Activated CD4-positive, CD25-positive, alpha-beta regulatory T cell (primary cell): ENCODE measurements around the gene RPL22.
"Not testable (repeated sequence)": the region's sequence is repeated elsewhere in the genome, so short reads cannot be mapped to it uniquely, and the experiment has no call there.

Source experiments
- DNase-seq, 4 experiments: peaks; one replicate each; lab custom pipeline; 2025; lab: John Stamatoyannopoulos, UW

RPL22 gene

DNA sequence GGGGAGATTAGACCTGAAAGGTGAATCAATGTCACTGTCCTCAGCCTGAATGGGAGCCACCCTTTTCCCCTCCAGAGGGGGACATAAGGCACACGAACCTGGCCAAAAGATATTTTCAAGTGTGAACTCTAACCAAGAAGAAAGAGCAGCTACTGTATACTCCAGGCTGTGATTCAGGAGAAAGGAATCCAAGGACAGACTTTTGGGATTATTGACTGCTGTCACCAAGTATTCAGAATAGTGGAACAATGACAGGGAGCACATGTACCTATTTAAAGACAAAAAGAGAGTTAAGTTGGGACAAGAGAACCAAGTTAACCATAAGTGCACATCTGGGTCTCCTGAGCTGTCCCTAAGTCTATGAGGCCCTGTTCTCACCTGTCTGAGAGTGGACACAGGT is 34.0 kb upstream of the RPL22 start:
- DNase-seq: no peak

DNA sequence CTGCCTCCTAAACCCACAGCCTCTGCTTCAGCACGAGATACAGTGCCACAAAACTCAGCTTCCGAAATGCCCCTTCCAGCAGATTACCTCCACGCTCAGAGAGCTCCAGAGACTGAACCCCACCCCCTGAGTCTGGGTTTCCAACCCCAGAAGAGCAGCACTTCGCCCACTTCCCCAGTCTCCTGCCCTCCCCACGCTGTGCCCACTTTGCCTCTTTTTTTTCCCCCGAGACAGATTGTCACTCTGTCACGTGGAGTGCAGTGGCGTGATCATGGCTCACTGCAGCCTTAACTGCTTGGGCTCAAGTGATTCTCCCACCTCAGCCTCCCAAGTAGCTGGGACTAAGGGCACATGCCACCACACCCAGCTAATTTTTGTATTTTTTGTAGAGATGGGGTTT is 26.3 kb upstream of the RPL22 start:
- DNase-seq: no peak

- DNase-seq: no peak
These were observed 25.3 kb upstream of the RPL22 start for GRCh38 chr1:6224718-6225117.

DNA sequence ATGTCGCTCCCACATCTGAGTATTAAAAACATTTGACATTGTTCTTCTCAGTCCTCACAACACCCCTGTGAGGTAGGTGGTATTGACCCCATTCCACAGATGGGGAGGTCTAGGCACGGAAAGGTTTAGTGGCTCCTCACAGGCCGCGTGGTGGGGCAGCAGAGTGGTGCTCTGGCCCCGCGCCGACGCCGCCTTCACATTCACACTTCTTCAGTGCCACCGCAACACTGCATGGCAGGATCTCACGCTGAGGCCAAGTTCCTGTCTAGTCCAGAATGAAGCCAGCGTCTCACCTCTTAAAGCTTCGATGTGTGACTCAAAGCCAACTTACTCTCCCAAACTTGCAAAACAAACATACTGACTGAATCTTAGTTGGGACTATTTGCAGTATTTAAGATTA is 24.2 kb upstream of the RPL22 start:
- no peak for DNase-seq

DNA sequence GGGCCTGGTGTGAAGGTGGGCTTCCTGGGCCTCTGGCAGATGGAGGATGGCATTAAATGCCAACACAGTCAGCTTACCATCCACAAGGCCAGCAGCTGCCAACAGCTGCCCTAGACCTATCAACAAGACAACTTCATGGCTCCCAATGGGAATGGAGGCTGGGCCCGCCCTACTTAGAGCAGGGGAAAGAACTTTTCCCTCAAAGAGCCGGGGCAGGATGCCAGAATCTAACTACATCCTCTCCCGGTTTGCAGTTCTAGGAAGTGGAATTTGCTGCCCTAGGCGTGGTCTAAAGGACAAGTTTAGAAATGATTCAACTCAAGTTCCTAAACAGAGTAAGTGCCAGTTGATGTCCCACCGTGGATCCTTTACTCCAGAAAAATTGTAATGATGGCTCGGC is 23.2 kb upstream of the RPL22 start:
- DNase-seq: no peak

- no peak for DNase-seq
These were observed 21.9 kb upstream of the RPL22 start for GRCh38 chr1:6221210-6221784.

GRCh38 chr1:6220236-6220635 is 20.8 kb upstream of the RPL22 start:
- no peak for DNase-seq

- not testable (repeated sequence) for DNase-seq
These were observed 20.2 kb upstream of the RPL22 start for GRCh38 chr1:6219641-6220040.

- DNase-seq: no peak
These were observed 19.2 kb upstream of the RPL22 start for GRCh38 chr1:6218375-6219164.

DNA sequence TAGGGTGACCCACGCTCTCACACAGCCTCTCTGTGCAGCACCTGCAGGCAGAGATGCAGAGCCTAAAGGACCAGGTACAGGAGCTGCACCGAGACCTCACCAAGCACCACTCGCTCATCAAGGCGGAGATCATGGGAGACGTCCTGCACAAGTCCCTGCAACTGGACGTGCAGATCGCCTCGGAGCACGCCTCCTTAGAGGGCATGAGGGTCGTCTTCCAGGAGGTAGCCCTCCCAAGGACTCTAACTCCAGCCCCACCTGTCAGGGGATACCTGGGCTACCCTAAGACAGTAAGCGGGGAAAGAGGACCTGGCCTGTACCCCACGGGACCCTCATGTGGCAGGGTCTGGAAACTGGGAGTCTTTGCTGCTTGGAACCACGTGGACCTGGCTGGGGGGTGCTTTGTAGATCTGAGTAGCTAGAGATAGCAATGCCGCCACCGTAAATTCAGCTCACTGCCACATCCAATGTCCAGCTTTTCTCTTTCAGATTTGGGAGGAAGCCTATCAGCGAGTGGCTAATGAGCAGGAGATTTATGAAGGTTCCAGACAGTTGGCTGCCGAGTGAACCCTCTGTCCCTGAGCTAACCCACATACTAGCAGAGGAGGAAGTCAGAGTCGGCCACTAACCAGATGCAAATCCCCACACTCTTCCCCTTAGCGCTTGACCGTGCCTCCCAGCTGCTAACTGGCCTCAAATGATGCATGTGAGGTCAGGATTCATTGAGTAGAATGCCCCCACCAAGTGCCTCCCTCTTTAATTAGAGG is 13.0 kb upstream of the RPL22 start:
- DNase-seq: no peak

GRCh38 chr1:6211731-6212130 is 12.3 kb upstream of the RPL22 start:
- no peak for DNase-seq

DNA sequence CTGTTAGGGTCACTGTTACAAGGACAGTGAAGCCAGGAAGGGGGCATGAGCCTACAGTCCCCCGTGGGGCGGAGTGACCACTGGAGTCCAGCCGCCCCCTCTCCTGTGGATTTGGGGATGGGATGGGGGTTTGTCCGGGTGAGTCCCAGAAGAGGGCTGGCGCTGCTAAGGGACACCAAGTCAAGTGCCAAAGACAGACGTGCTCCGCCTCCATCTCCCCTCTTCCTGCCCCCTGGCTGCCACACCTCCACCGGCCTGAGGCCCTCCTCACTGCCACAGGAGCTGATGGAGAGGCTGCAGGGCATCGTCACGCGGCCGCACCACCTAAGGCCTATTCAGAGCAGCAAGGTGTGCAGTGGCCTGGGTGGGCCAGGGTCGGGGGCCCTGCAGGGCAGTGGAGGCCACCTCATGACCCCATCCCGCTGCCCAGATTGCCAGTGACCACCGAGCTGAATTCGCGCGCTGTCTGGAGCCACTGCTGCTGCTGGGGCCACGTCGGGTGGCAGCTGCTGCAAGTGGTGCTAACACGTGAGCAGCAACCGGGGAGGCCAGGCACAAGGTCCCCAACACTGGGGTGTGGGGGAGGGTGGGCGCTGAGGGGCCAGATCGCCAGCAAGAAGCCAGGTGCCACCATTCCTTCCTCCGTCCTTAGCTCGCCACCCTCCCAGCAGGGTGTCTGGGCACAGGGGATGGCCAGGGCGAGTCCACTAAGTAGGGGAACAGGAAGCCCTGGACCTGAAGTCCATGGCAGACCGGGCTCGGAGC is 11.4 kb upstream of the RPL22 start:
- no peak for DNase-seq

DNA sequence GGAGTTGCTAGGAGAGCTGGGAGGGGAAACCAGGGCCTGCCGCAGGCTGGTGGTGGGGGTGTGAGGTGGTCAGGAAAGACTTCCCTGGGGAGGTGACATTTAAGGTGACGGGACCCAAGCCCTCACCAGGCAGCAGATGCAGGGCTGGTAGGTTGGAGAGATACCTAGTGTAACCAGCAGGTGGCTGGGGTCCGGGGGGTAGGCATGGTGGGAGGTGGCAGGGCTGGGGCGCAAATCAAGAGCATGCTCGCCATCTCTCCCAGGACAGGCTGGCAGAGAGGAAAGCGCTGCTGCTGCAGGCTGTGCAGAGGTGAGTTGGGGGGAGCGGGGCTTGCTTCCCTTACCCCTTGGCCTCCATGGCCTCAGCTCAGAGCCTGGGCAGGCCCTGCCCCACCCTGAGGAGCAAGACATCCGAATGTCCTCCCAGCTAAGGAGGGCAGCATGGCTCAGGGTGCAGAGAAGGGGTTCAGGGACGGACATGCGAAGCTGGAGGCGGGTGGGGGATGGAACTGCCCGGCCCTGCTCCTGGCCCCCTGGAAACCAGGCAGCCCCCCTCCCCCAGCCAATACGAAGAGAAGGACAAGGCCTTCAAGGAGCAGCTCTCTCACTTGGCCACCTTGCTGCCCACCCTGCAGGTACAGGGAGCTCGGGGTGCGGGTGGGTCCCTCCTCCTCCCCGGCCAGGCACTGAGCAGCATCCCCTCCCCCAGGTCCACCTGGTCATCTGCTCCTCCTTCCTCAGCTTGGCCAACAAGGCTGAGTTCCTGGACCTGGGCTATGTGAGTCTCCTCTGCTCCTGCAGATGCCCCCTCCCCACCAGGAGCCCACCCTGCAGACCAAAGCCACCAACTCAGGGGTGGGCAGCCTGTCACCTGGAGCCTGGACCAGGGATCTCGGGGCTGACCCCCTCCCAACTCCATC is 10.5 kb upstream of the RPL22 start:
- DNase-seq: no peak

DNA sequence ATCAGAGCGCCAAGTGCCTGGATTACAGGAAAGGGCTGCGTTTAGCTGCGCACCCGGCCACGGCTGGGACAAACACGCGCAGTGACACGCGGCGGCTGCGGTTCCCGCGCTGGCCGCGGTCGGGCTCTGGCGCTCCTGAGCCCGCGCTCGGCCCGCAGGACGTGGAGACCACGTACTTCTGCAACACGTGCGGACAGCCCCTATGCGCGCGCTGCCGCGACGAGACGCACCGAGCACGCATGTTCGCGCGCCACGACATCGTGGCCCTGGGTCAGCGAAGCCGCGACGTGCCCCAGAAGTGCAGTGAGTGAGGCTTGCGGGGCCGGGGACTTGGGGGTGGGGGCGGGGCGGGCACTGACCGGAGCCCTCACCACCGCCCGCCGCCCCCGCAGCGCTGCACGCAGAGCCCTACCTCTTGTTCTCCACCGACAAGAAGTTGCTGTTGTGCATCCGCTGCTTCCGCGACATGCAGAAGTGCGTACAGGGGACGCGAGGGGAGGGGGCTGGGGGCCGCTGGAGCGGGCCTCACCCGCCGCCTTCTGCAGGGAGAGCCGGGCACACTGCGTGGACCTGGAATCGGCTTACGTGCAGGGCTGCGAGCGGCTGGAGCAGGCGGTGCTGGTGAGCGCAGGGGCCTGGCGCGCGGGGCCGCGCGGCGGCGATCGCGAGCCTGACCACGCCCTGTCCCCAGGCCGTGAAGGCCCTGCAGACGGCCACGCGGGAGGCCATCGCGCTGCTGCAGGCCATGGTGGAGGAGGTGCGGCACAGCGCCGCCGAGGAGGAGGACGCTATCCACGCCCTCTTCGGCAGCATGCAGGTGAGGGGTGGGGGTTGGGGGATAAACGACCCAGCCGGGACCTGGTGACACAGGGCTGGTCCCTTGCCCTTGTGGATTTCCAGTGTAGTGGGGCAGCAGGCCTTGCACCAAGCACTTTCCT is 9.6 kb upstream of the RPL22 start:
- no peak for DNase-seq

GRCh38 chr1:6207921-6208320 is 8.5 kb upstream of the RPL22 start:
- no peak for DNase-seq

DNA sequence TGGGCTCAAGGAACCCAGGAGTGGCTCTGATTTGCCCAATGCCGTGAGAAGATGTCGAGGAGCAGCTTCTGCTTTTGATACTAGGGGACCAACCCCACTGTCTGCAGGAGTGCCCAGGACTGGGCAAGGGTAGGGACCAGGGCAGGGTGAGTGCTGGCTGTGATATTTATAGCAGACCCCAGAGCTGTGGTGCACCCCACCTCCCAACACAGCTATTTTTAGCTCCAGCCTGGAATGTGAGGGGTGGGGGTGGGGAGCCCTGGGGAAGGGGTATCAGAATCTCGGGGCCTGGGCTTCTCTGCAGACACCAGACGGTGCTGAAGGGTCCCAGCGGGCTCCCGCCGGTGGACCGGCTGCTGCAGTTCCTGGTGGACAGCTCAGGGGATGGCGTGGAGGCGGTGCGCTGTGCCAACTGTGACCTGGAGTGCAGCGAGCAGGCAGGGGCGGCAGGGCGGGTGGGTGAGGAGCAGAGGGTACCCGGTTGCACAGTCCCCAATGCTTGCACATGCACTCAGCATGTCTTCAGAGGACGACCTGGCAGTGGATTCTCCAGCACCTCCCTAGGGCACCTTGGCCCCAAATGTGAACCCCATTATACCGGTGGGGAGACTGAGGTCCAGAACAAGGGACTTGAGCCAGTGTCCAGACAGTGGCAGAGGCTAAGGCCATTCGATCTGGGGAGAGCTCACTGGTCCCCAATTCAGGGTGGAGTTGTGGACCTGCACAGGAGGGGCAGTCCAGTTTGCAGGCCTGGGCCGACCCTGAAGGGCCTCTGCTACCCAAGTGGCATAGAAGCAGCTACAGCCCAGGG is 7.9 kb upstream of the RPL22 start:
- DNase-seq: no peak

DNA sequence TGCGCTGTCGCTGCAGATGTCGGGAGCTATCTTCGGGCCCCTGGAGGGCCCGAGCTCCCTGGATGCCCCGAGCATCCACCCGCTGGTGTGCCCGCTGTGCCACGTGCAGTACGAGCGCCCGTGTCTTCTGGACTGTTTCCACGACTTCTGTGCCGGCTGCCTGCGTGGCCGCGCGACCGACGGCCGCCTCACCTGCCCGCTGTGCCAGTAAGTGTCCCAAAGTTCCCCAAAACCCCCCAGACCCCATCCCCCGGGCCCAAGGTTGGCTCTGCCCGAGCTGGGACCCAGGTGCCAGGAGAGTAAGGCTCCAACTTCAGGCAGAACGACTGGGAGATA is 7.1 kb upstream of the RPL22 start:
- no peak for DNase-seq

DNA sequence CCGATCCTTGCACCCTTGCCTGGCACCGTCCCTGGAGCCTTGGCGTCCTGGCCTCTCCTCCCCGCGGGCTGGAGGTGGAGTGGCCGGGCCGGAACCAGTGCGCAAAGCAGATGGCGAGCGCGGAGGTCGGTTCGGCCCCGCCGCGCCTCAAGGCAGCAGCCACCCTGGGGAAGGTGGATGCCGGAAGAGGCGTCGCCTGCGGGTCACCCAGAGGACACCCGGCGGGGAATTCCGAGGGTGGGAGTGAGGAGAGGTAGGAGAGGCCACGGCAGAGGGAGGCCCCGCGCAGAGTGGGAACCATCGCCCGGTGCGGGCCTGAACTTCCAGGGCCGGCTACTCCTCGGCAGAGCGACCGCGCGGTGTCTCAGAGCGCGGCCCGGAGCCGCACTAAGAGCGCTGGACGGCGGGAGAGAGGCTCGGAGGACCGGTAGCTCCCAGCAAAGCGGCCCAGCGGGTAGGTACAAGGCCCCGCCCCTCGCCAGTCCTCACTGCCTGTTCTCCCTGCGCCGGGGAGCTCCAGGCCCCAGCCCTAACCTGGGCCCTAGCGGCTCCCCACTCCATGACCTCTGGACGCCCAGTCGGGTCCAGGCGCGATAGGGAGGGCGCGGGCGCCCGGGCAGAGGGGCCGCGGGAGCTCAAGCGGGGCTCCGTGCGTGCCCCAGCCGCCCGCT is 6.6 kb upstream of the RPL22 start, which contains the start of gene RNF207:
RNF207 (plus strand) TSS at position 271 of the 671 bp plus-strand sequence. CDS start 417 bp downstream, outside the sequence.
- peak in 1 of 4 experiments; percentile 53 for DNase-seq

GRCh38 chr1:6202256-6202655 is 2.9 kb upstream of the RPL22 start:
- DNase-seq: no peak
